ENCODE measurements around the gene NUP62.
A peak's percentile ranks its signal among the peaks of the same experiment; 100 is the strongest.

The NUP62 gene

GRCh38 chr19:49881186-49881585, 48.1 kb downstream of the NUP62 start:
- DNase-seq (ENCODE audit: low read depth in 2 of 2): no peak

GRCh38 chr19:49880162-49880869, 49.0 kb downstream of the NUP62 start:
- DNase-seq (ENCODE audit: low read depth in 2 of 2): no peak

- DNase-seq (ENCODE audit: low read depth in 2 of 2): no peak
Observed at GRCh38 chr19:49879243-49879963, 49.9 kb downstream of the NUP62 start.

GRCh38 chr19:49878744-49879070, 50.6 kb downstream of the NUP62 start:
- no peak for DNase-seq (ENCODE audit: low read depth in 2 of 2)

GRCh38 chr19:49877879-49878743, 51.2 kb downstream of the NUP62 start:
- DNase-seq (ENCODE audit: low read depth in 2 of 2): peak; percentile 98

GRCh38 chr19:49877020-49877878, 52.1 kb downstream of the NUP62 start, which contains the start of the genes AKT1S1 and TBC1D17:
Gene AKT1S1, minus strand, starts transcription at chr19:49877355. Its CDS starts 4,060 bp downstream, at chr19:49873295.
Gene TBC1D17, plus strand, starts transcription at chr19:49877702. Its CDS starts 22 bp downstream, at chr19:49877724.
- DNase-seq (ENCODE audit: low read depth in 2 of 2): peak; percentile 94 to 97

GRCh38 chr19:49876422-49877019, 52.8 kb downstream of the NUP62 start:
- peak; percentile 95 to 96 for DNase-seq (ENCODE audit: low read depth in 2 of 2)

GRCh38 chr19:49875857-49876421, 53.4 kb downstream of the NUP62 start:
- DNase-seq (ENCODE audit: low read depth in 2 of 2): peak in 1 of 2 donors; percentile 39

- DNase-seq (ENCODE audit: low read depth in 2 of 2): no peak
Observed at GRCh38 chr19:49875177-49875576, 54.1 kb downstream of the NUP62 start.

- no peak for DNase-seq (ENCODE audit: low read depth in 2 of 2)
Observed at GRCh38 chr19:49874503-49875157, 54.7 kb downstream of the NUP62 start.

- DNase-seq (ENCODE audit: low read depth in 2 of 2): no peak
Observed at GRCh38 chr19:49873834-49874233, 55.5 kb downstream of the NUP62 start.

- no peak for DNase-seq (ENCODE audit: low read depth in 2 of 2)
Observed at GRCh38 chr19:49873129-49873521, 56.2 kb downstream of the NUP62 start.

GRCh38 chr19:49872245-49873128, 56.8 kb downstream of the NUP62 start:
- DNase-seq (ENCODE audit: low read depth in 2 of 2): no peak

- DNase-seq (ENCODE audit: low read depth in 2 of 2): no peak
Observed at GRCh38 chr19:49871349-49871985, 57.8 kb downstream of the NUP62 start.

- DNase-seq (ENCODE audit: low read depth in 2 of 2): no peak
Observed at GRCh38 chr19:49870309-49870901, 58.9 kb downstream of the NUP62 start.

GRCh38 chr19:49869484-49870308, 59.6 kb downstream of the NUP62 start:
- peak; percentile 82 for DNase-seq (ENCODE audit: low read depth in 2 of 2)

- no peak for DNase-seq (ENCODE audit: low read depth in 2 of 2)
Observed at GRCh38 chr19:49869009-49869483, 60.3 kb downstream of the NUP62 start.
